KMS-11 (cell line): Measurements from ENCODE around the gene ZNF792.
"Not testable (repeated sequence)": the region's sequence is repeated elsewhere in the genome, so short reads cannot be mapped to it uniquely, and the experiment has no call there.

Source experiments
- H2AFZ ChIP-seq: fragments of 200-600 bp; sonication (generic); 2 replicates; pipeline ENCODE4 v1.6.1; 2016; ENCODE audit warnings: antibody characterized with exemption, mixed run types, low read depth
- H3K27ac ChIP-seq: fragments of 200-600 bp; sonication (generic); 2 replicates; pipeline ENCODE4 v1.6.1; 2016; ENCODE audit warnings: mild to moderate bottlenecking, mixed run types
- H3K27me3 ChIP-seq: fragments of 200-600 bp; sonication (generic); 2 replicates; pipeline ENCODE4 v1.6.1; 2017; ENCODE audit warnings: mild to moderate bottlenecking, low read depth, mixed run types, moderate library complexity; ENCODE audit not compliant: insufficient read depth
- H3K36me3 ChIP-seq: fragments of 200-600 bp; sonication (generic); 2 replicates; pipeline ENCODE4 v1.6.1; 2017; ENCODE audit warnings: mild to moderate bottlenecking, mixed run types; ENCODE audit not compliant: insufficient read depth
- H3K4me1 ChIP-seq: fragments of 200-600 bp; sonication (generic); 2 replicates; pipeline ENCODE4 v1.6.1; 2016; ENCODE audit warnings: mild to moderate bottlenecking, low read depth, mixed run types; ENCODE audit not compliant: poor library complexity, severe bottlenecking
- H3K4me2 ChIP-seq: fragments of 200-600 bp; sonication (generic); 2 replicates; pipeline ENCODE4 v1.7.0; 2016; ENCODE audit warnings: mild to moderate bottlenecking, mixed run types
- H3K4me3 ChIP-seq: fragments of 200-600 bp; sonication (generic); IDR thresholded peaks from 2 replicates; pipeline ENCODE4 v1.6.1; 2017; ENCODE audit warnings: low read depth, low read length, mixed read lengths; ENCODE audit not compliant: insufficient read depth
- H3K79me2 ChIP-seq: fragments of 200-600 bp; sonication (generic); 2 replicates; pipeline ENCODE4 v1.6.1; 2016; ENCODE audit warnings: low read depth, mixed run types; ENCODE audit not compliant: insufficient read depth
- H3K9ac ChIP-seq: fragments of 200-600 bp; sonication (generic); 2 replicates; pipeline ENCODE4 v1.6.1; 2016; ENCODE audit warnings: mild to moderate bottlenecking, mixed run types
- H4K20me1 ChIP-seq: fragments of 200-600 bp; sonication (generic); 2 replicates; pipeline ENCODE4 v1.6.1; 2016; ENCODE audit warnings: mild to moderate bottlenecking, mixed run types; ENCODE audit not compliant: insufficient read depth
- CTCF ChIP-seq: fragments of 200-600 bp; sonication (generic); conservative IDR thresholded peaks from 2 replicates; pipeline ENCODE4 v1.6.1; 2017; ENCODE audit warnings: low read depth, mild to moderate bottlenecking, antibody characterized with exemption, low read length, moderate library complexity, mixed read lengths

The ZNF792 gene

GRCh38 chr19:34925278-34925855 lies 38.7 kb downstream of the ZNF792 start:
- Histone ChIP-seq H3K4me2 (no peak overlapping the region), H3K4me1 (no peaks in the 10 kb centered on the region), H3K4me3 (no peak overlapping the region)

DNA sequence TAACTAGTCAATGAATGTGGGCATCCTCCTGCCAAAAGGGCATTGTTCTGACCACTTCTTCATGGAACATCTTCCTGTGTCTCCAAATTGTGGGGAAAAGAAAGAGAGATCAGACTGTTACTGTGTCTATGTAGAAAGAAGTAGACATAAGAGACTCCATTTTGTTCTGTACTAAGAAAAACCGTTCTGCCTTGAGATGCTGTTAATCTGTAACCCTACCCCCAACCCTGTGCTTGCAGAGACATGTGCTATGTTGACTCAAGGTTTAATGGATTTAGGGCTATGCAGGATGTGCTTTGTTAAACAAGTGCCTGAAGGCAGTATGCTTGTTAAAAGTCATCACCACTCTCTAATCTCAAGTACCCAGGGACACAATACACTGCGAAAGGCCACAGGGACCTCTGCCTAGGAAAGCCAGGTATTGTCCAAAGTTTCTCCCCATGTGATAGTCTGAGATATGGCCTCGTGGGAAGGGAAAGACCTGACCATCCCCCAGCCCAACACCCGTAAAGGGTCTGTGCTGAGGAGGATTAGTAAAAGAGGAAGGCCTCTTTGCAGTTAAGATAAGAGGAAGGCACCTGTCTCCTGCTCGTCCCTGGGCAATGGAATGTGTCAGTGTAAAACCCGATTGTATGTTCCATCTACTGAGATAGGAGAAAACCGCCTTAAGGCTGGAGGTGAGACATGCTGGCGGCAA lies 43.8 kb downstream of the ZNF792 start:
- not testable (repeated sequence) for H3K4me1 ChIP-seq, H3K4me3 ChIP-seq, H2AFZ ChIP-seq, H3K4me2 ChIP-seq, H3K27me3 ChIP-seq, H4K20me1 ChIP-seq, H3K79me2 ChIP-seq, H3K36me3 ChIP-seq, H3K9ac ChIP-seq, H3K27ac ChIP-seq

More at GRCh38 chr19:34925278-34925855, 38.7 kb downstream of the ZNF792 start:
- H3K36me3 ChIP-seq, result no peaks in the 10 kb centered on the region
- no peak overlapping the region for H3K9ac ChIP-seq
- H3K27me3 ChIP-seq, result no peaks in the 10 kb centered on the region
- H3K27ac ChIP-seq, result no peak overlapping the region
- no peaks in the 10 kb centered on the region for H4K20me1 ChIP-seq
- no peak for TF ChIP-seq CTCF
- H3K79me2 ChIP-seq, result no peaks in the 10 kb centered on the region
- H2AFZ ChIP-seq, result no peak overlapping the region

DNA sequence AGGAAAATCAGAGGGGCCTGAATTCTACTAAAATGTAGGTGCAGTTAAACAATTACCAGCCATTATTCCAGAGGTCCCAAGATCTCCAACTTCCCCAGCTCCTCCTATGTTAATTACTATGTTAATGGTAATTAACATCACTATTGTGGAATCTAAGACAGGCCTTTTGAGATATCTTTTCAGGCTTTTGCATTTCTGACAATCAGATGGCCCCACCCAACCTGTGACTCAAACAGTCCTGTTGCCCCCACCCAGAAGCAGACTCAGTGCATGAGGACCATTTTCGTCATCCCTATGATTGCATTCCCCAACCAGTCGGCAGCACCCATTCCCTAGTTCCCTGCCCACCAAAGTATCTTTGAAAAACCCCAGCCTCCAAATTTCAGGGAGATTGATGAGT lies 45.8 kb downstream of the ZNF792 start:
- Histone ChIP-seq H2AFZ (no peak overlapping the region), H3K27me3 (no peaks in the 10 kb centered on the region), H3K79me2 (no peaks in the 10 kb centered on the region), H3K4me2 (no peak overlapping the region), H3K36me3 (no peaks in the 10 kb centered on the region), H3K9ac (no peak overlapping the region), H3K4me1 (no peaks in the 10 kb centered on the region), H3K27ac (no peak overlapping the region), H4K20me1 (no peaks in the 10 kb centered on the region), H3K4me3 (no peak overlapping the region)
- TF ChIP-seq CTCF, result no peak

- H3K4me2 ChIP-seq, H3K36me3 ChIP-seq, H3K4me1 ChIP-seq, H3K27me3 ChIP-seq, H4K20me1 ChIP-seq, H3K4me3 ChIP-seq, H3K79me2 ChIP-seq, H3K27ac ChIP-seq, H3K9ac ChIP-seq, H2AFZ ChIP-seq: not testable (repeated sequence)
These were observed 46.9 kb downstream of the ZNF792 start for GRCh38 chr19:34917144-34917543.

GRCh38 chr19:34910770-34911169 lies 53.3 kb downstream of the ZNF792 start:
- Histone ChIP-seq H3K27ac (no peak overlapping the region), H3K79me2 (no peaks in the 10 kb centered on the region), H3K9ac (no peak overlapping the region), H3K4me3 (no peak overlapping the region), H2AFZ (no peak overlapping the region), H3K4me1 (no peaks in the 10 kb centered on the region), H3K4me2 (no peak overlapping the region), H4K20me1 (no peaks in the 10 kb centered on the region), H3K36me3 (no peaks in the 10 kb centered on the region), H3K27me3 (no peaks in the 10 kb centered on the region)
- TF ChIP-seq CTCF, result no peak
